ENCODE data around the gene TMEM72.

The TMEM72 gene

DNA sequence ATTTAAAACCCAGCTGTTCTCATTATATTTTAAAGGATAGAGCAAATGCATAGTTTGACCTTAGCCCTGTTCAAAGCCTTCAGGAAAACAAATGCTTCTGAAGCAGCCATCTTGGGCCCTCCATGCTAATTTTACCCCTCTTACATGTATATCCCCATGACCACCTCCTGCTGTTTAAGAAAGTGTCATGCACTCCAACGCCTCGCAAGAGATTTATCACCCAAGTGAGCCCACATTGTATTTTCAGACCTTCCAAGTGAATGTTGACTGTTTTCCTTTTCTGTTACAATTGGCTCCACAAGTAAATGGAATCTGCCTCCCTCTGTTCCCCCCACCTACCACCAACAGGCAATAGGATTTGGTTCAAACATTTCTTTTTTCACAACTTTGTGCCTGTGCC, 5.3 kb downstream of the TMEM72 start:
- no peak for DNase-seq (ENCODE audit: low read depth in 1 of 2, low spot score in 1 of 2)

GRCh38 chr10:44917848-44918247, 6.7 kb downstream of the TMEM72 start:
- DNase-seq (ENCODE audit: low read depth in 1 of 2, low spot score in 1 of 2): no peak

- no peak for DNase-seq (ENCODE audit: low read depth in 1 of 2, low spot score in 1 of 2)
These were observed 9.1 kb downstream of the TMEM72 start for GRCh38 chr10:44920252-44920651.

GRCh38 chr10:44921061-44921460, 9.9 kb downstream of the TMEM72 start:
- DNase-seq (ENCODE audit: low read depth in 1 of 2, low spot score in 1 of 2): no peak

DNA sequence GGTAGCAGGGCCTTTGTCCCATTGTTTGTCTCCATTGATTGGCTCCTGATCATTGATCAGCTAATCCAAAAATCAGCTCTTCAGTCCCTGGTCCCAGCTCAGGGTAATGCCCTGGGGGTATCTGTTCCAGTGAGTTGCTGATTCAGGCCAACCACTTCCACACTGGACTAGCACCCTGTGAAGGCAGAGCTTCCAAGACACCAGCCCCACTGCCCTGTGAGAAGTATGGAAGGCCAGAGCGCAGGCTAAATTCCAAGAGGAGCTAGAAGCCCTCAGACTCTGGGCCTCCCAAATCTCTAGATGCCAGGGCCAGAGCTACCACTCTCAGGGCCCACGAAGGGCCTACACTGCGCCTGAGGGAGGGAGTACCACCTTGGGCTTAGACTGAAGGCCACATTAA, 10.4 kb downstream of the TMEM72 start:
- DNase-seq (ENCODE audit: low read depth in 1 of 2, low spot score in 1 of 2): no peak

GRCh38 chr10:44922021-44922420, 10.9 kb downstream of the TMEM72 start:
- DNase-seq (ENCODE audit: low read depth in 1 of 2, low spot score in 1 of 2): no peak

- DNase-seq (ENCODE audit: low read depth in 1 of 2, low spot score in 1 of 2): no peak
These were observed 11.8 kb downstream of the TMEM72 start for GRCh38 chr10:44922796-44923545.

DNA sequence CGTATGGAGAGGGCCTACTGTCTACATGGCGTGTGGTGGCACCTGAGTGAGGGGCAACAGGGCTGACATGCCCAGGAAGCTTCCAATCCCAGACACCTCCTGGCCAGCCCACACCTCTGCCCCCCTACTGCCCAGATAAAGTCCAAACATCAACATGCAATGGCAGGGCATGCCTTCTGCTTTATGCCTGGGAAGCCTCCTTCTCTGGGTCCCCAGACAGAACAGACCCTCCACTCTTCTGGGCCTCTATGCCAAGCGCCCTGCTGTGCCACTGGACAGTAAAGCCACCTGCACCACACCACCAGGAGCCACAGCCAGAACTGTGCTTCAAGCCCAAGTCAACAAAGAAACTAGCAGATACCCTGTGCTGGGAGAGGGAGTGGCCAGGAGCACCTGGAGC, 12.5 kb downstream of the TMEM72 start:
- no peak for DNase-seq (ENCODE audit: low read depth in 1 of 2, low spot score in 1 of 2)

- DNase-seq (ENCODE audit: low read depth in 1 of 2, low spot score in 1 of 2): no peak
These were observed 13.3 kb downstream of the TMEM72 start for GRCh38 chr10:44924261-44925040.

DNA sequence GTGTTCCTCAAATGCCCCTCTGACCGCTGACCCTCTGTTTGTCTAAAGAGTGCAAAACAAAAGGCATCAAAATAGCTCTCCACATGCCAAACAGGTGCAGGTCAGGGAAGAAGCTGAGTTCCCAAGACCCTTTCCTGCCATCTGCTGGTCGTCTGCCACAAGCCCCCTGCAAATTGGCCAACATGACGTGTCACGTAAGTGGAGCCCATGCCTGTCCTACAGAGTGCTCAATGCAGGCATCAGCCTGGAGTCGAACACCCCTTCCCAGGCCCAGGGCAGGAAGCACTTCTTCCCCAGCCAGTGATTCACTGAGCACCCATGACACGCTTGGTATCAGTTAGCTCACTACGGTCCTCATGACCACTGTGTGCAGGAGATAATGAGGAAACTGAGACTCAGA, 14.1 kb downstream of the TMEM72 start:
- DNase-seq (ENCODE audit: low read depth in 1 of 2, low spot score in 1 of 2): no peak

- no peak for DNase-seq (ENCODE audit: low read depth in 1 of 2, low spot score in 1 of 2)
These were observed 14.9 kb downstream of the TMEM72 start for GRCh38 chr10:44925811-44926750.

DNA sequence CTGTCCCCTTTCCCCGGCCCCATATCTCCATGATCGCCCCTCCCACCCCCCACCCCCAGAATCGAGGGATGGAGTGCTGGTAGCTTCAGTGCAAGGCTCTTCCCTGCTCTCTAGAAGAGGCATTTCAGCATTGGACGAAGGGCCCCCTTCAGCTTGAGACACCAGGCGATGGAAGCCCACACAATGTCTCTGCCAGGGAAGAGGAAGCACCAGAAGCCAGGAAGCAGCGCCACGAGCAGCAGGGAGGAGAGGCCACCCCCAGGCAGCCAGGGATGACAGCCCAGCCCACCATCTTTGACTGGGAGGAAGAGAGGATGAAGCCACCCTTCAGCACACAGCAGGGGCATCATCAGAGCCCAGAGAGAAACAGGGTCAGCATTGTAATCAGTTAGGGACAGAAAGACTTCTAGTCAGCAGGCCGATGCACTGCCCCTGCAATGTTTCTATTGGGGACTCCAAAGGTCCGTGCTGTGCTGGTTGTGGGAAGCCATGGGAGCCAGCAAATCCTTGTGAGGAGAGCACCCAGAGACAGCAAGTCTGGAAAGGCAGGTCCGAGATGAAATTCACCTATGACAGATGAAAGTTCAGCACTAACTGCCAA, 15.7 kb downstream of the TMEM72 start:
- no peak for DNase-seq (ENCODE audit: low read depth in 1 of 2, low spot score in 1 of 2)

DNA sequence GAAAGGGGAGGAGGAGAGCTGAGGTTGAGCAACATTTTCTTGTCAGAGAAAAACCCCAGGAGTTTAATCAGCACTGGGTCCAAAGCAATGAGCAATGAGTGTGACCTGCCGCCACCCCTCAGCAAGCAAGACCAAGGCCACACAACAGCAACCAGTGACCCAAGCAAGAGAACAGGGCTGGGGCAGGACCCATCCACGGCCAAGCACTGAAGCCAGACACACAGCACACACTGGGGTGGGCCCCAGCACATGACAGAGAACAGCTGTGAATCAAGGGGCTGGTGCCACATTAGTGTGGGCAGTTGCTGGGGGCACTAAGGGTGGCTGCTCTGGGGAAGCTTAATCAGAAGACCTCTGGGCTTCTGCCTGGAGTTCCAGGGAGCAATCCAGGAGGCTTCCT, 16.2 kb downstream of the TMEM72 start:
- DNase-seq (ENCODE audit: low read depth in 1 of 2, low spot score in 1 of 2): no peak

DNA sequence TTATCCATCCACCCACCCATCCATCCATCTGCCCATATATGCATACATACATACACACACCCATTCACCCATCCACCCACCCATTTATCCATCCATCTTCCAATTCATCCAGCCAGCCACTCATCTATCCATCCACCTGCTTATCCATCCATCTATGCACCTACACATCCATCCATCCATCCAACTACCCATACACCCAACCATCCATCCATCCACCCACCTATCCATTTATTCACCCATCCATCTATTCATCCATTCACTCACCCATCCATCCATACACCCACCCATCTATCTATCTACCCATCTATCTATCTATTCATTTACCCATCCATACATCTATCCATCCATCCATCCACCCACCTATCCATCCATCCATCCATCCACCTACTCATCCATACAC, 17.3 kb downstream of the TMEM72 start:
- no peak for DNase-seq (ENCODE audit: low read depth in 1 of 2, low spot score in 1 of 2)

DNA sequence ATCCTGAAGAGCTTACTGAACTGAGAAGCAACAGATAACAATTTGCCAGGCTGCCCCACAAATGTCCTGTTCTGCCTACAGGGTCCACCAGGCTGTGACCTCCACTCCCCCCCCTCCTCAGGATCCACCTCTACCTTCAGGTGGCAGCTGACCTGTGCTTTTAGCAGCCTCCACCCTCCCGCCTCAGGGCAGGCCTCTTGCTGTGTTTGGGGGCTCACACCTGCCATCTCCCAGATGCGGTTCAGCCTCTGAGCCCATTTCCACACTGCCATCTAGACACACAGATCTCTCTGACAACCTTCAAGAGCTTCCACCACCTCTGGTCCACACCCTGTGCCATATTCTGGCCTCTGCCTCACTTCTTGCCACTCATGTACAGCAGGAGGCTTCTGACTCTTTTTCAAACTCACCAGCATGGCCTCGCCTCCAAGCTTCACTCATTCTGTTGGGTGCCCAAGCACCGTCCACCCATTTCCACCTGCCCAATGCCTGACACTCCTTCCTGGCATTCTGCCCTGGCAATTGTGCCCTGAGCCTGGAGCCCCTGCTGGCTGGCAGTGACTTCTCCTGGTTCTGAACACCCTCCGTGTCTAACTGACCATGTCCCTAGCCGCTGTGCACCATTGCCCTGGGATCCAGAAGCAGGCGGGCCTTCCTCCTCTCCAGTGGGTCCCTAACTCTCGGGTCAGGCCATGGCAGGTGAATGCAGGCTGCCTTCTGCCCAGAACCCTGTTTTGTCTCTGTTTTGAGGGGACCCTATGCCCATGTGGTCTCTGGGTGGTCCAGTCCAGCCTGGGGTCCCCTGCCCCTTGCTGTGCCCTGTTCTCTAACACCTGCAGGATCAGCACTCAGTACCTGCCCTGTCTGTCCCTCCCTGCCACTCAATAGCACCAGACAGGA, 18.5 kb downstream of the TMEM72 start:
- no peak for DNase-seq (ENCODE audit: low read depth in 1 of 2, low spot score in 1 of 2)

- DNase-seq (ENCODE audit: low read depth in 1 of 2, low spot score in 1 of 2): no peak
These were observed 19.9 kb downstream of the TMEM72 start for GRCh38 chr10:44930904-44931620.

GRCh38 chr10:44931621-44932516, 20.7 kb downstream of the TMEM72 start:
- no peak for DNase-seq (ENCODE audit: low read depth in 1 of 2, low spot score in 1 of 2)
